ENCODE data around the gene ATP6V0E1. TPM values are rescaled to one million over a fixed set of nuclear protein-coding genes. Genes with fewer than 3 reads are reported as not detected.
A peak's percentile ranks its signal among the peaks of the same experiment; 100 is the strongest.

Gene ATP6V0E1
- 100 to 1,000 TPM; 153 to 164 (median 159) TPM for polyA plus RNA-seq (ENCODE audit: insufficient read depth in 1 of 5, insufficient read length in 5 of 5, low replicate concordance in 1 of 5)
- long read RNA-seq, donor 1, transcript ATP6V0E1-203 (4 exons, 1,433 nt): major isoform, 122 of 134 reads
- long read RNA-seq, donor 1, partial matches to known transcripts: 8 of 134 reads
- long read RNA-seq, donor 1, other reads (novel, unspliced or antisense): 0 of 134 reads
- long read RNA-seq, donor 2, transcript ATP6V0E1-203 (4 exons, 1,433 nt): major isoform, 69 of 71 reads
- long read RNA-seq, donor 2, partial matches to known transcripts: 0 of 71 reads
- long read RNA-seq, donor 2, other reads (novel, unspliced or antisense): 0 of 71 reads
- long read RNA-seq, donor 3, transcript ATP6V0E1-203 (4 exons, 1,433 nt): major isoform, 93 of 102 reads
- long read RNA-seq, donor 3, partial matches to known transcripts: 7 of 102 reads
- long read RNA-seq, donor 3, other reads (novel, unspliced or antisense): 0 of 102 reads
- long read RNA-seq, donor 4, transcript ATP6V0E1-203 (4 exons, 1,433 nt): major isoform, 49 of 50 reads
- long read RNA-seq, donor 4, partial matches to known transcripts: 0 of 50 reads
- long read RNA-seq, donor 4, other reads (novel, unspliced or antisense): 0 of 50 reads
- long read RNA-seq, donor 5, transcript ATP6V0E1-203 (4 exons, 1,433 nt): major isoform, 140 of 146 reads
- long read RNA-seq, donor 5, partial matches to known transcripts: 5 of 146 reads
- long read RNA-seq, donor 5, other reads (novel, unspliced or antisense): 0 of 146 reads
- long read RNA-seq, donor 6, transcript ATP6V0E1-203 (4 exons, 1,433 nt): major isoform, 145 of 147 reads
- long read RNA-seq, donor 6, partial matches to known transcripts: 0 of 147 reads
- long read RNA-seq, donor 6, other reads (novel, unspliced or antisense): 0 of 147 reads
- long read RNA-seq, donor 7, transcript ATP6V0E1-203 (4 exons, 1,433 nt): major isoform, 123 of 125 reads
- long read RNA-seq, donor 7, partial matches to known transcripts: 0 of 125 reads
- long read RNA-seq, donor 7, other reads (novel, unspliced or antisense): 0 of 125 reads
- long read RNA-seq, donor 8, transcript ATP6V0E1-203 (4 exons, 1,433 nt): major isoform, 36 of 54 reads
- long read RNA-seq, donor 8, partial matches to known transcripts: 14 of 54 reads
- long read RNA-seq, donor 8, other reads (novel, unspliced or antisense): 0 of 54 reads

- peak; percentile 93 to 94 for DNase-seq
Measured at GRCh38 chr5:172983542-172984243, at the start of gene ATP6V0E1. ATP6V0E1 (plus strand) TSS chr5:172983771; CDS start chr5:172983861, 90 bp downstream.

DNA sequence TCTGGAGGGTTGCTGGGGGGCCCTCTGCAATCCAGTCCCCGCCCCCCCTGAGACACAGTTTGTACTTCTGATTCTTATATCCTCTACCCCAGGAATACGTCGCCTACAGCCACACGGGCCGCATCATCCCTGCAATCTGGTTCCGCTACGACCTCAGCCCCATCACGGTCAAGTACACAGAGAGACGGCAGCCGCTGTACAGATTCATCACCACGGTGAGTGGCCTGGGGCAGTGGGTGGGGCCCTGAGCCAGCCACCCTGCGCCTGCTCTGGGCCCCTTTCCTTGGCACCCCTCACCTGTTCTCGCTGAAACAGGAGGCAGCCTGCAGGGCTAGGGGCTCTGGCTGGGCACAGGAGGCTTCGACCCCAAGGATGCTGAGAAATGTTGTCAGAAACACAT, 48.5 kb upstream of the ATP6V0E1 start:
- no peak for DNase-seq

GRCh38 chr5:172936401-172936800, 47.2 kb upstream of the ATP6V0E1 start:
- DNase-seq: no peak

- no peak for DNase-seq
Measured at GRCh38 chr5:172939071-172939470, 44.5 kb upstream of the ATP6V0E1 start.

DNA sequence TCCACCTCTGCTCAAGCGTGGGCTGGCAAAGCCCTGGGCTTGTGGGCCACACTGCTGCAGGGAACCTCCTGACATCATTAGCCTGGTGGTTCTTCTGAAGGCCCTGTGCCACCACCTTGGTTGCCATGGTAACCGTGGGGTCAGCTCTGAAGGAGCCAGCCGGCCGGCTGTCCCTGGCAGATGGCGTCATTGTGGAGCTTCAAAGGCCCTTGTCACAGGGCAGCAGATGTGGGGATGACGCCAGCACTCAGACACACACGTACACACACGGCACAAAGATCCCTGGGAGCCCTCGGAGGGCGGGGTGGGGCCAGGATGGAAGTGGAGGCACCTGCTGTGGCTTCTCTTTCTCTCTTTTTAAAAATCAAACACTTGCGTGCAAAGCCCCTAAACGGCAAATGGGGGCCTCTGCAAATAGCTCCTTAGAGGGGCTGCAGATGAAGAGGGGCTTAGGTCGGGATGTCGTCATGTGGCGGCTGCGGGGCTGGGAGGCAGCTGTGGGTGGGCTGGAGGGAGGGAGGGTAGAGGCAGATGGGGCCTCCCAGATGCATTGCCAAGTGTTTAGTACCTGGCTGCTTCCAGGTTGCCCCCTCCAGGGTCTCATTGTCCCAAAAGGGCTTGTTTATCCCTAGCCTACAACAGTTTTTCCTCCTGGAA, 43.8 kb upstream of the ATP6V0E1 start:
- no peak for DNase-seq

- no peak for DNase-seq
Measured at GRCh38 chr5:172940268-172941066, 43.1 kb upstream of the ATP6V0E1 start.

GRCh38 chr5:172941067-172941516, 42.5 kb upstream of the ATP6V0E1 start:
- DNase-seq: no peak

DNA sequence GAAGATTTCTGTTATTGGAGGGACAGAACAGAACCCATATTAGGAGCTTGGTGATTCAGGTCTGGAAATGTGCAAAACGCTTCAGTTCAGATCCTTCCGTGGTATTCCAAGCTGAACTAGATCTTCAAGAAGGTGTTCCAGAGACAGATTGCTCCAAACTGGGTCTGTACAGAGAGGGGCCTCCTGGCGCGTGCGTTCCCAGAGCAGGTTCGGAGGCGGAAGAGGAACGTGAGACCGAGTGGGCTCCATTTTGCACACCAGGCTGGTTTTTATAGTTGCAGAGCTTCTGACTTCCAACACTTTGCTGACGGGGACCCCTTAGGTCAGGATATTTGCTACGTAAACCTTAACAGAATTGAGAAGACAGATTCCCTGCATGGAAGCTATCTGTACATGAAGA, 41.0 kb upstream of the ATP6V0E1 start:
- DNase-seq: no peak

GRCh38 chr5:172943283-172943841, 40.2 kb upstream of the ATP6V0E1 start:
- no peak for DNase-seq

GRCh38 chr5:172943906-172944305, 39.7 kb upstream of the ATP6V0E1 start:
- DNase-seq: no peak

GRCh38 chr5:172944741-172945140, 38.8 kb upstream of the ATP6V0E1 start:
- no peak for DNase-seq

GRCh38 chr5:172945151-172945550, 38.4 kb upstream of the ATP6V0E1 start:
- no peak for DNase-seq

- no peak for DNase-seq
Measured at GRCh38 chr5:172946146-172946545, 37.4 kb upstream of the ATP6V0E1 start.

DNA sequence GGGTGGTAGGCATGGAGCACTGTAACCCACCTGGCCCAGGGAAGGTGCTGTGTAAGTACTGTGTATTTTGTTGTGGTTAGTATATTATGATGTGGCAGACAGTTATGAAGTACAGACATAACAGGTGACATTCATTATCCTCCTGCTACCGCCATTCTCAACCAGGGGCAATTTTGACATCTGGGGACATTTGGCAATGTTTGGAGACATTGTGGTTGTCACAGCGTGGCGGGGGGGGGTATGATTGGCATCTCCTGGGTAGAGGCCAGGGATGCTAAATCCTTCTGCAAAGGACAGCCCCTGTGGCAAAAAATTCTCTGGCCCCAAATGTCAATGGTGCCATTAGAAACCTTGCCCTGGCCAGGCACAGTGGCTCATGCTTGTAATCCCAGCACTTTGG, 34.1 kb upstream of the ATP6V0E1 start:
- no peak for DNase-seq

GRCh38 chr5:172950176-172950965, 33.2 kb upstream of the ATP6V0E1 start:
- no peak for DNase-seq

DNA sequence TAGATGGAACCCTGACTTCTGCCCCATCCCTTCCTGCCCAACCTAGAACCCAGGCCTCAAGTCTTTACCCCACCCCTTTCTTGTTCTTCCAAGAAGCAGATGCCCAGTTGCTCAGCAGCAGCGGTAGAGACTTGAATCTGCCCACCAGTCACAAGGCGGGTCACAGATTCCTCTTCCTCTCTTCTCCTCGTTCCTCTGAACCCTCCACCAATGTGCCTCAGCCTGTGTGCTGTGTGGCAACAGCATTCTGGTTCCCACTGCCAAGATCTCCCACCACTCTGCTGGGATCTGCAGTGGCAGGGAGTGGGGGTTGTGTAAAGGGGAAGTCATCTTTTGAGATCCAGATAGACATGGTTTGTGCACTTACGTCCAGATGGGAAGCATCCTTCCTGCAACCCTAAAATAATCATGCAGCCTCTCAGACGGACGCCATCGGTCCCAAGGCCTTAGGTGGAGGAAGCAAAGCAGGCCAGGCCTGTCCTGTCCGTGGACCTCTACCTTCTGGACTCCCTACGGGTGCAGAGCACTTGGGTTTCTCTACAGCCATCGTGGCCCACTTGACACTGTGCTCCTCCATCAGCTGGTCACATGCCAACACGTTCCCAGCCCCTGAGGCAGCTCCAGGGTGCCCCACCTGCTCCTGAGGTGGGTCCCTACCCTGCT, 32.1 kb upstream of the ATP6V0E1 start:
- DNase-seq: no peak

DNA sequence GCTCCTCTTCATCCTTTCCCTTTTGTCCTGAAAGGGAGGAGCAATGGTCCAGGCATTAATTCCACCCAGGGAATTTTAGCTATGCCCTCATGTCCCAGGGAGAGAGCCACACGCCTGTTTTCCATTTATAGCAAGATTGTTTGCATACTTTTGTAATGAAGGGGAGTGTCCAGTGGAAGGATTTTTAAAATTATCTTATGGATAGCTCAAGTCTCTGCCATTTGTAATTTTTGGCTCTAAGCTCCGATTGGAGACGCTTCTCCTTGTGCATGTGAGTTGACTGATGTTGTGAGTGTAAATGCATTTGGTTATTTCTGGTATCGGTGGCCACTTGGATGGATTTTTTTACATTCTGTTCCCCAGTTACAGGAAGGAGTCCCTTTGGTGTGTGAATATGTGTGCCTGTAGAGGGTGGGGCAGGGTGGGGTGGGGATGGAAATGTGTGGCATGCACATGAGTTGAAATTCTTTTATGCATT, 31.5 kb upstream of the ATP6V0E1 start:
- DNase-seq: no peak
